NCI-H2029 treated with DMSO at 0.1 percent for 48 hours (cell line): ENCODE results near the gene SUN5.

Experiments
- DNase-seq: peaks from one replicate; lab custom pipeline; 2025; lab: John Stamatoyannopoulos, UW

The SUN5 gene

GRCh38 chr20:33014336-33015113 is 10.3 kb upstream of the SUN5 start:
- DNase-seq: no peak

- DNase-seq: no peak
These were observed 9.6 kb upstream of the SUN5 start for GRCh38 chr20:33013701-33014326.

- no peak for DNase-seq
These were observed 8.3 kb upstream of the SUN5 start for GRCh38 chr20:33012327-33013189.

DNA sequence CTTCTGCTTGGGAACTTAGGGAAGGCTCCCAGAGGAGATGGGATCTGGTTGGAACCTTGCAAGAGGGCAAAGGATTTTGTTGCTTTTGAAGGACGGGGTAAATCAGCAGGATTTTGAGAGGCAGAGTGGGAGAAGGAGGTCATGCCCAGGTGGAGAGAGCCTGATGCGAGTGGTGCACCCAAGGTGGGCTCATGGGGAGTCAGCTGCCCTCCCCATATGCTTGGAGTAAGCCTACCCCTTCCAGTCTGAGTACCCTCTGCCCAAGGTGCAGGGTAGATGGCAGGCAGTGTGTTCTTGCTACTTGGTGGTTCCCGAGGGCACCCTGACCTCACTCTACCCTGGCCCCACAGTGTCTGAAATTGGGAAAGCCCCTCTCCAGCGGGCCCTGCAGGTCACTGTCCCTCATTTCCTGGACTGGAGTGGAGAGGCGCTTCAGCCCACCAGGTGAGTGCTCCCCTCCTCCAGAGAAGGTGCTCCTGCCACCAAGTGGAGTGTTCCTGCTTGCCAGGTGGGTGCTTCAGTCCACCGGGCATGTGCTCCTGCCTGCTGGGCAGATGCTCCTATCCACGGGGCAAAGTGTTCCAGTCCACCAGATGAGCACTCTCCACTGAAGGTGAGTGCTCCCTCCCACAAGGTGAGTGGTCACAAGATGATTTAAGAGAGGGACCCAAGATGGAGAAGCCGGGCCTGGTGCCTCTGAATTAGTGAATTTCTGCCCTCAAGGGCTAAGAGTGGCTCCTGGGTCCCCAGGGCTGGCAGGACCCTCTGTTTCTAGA is 6.6 kb upstream of the SUN5 start:
- no peak for DNase-seq

DNA sequence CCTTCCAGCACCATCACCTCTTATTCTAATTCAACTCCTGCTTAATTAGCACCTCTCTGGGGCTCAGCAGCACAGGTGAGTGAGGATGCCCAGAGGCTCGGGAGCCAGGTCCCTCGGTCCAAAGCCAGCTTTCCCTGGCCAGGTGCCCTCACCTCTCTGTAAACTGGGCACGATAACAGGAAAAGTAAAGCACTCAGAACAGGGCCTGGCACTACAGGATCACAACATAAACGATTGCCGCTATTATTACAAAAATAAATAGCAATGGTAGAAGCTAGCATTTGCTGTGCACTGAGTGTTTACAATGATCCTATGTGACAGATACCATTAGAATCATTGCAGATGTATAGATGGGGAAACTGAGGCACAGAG is 5.9 kb upstream of the SUN5 start:
- DNase-seq: no peak

GRCh38 chr20:33009214-33010132 is 5.2 kb upstream of the SUN5 start:
- DNase-seq: no peak

DNA sequence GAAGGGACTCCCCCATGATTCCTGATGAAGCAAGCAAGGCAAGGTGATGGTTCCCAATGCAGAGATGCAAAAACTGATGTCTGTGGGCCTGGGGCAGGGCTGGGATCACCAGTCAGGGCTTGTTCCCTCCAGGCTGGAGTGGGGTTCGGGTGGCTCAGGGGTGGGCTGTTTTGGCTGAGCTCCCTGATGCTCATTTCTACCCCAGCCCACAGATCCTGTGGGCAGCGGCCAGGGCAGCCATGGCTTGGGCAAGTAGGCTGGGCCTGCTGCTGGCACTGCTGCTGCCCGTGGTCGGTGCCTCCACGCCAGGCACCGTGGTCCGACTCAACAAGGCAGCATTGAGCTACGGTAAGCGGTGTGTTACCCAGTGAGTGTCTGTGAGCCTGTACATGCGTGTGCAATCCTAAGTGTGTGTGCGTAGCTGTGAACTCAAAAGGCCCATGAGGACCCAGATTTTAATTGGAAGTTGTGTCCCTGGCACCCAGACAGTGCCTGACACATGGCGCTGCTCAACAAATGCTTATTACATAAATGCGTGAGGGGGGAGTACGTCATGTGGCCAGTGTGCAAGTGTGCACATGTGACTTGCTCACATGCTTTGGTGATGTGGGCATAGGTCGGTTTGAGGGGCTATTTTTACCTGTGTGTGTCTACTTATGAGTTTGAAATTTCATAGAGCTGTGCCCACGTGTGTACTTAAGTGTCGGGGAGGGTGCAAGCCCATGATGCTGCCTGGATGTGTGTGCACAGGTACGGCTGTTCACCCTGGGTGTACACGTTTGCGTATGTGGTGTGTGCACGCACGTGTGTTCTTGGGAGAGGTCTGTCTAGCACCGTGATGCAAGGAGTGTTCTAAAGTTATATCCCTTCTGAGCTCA is 4.3 kb upstream of the SUN5 start:
- DNase-seq: no peak

GRCh38 chr20:33007376-33008335 is 3.4 kb upstream of the SUN5 start, which contains the start of gene BPIFB2:
BPIFB2 (plus strand) TSS chr20:33007704; CDS start chr20:33008575, 871 bp downstream.
- no peak for DNase-seq

DNA sequence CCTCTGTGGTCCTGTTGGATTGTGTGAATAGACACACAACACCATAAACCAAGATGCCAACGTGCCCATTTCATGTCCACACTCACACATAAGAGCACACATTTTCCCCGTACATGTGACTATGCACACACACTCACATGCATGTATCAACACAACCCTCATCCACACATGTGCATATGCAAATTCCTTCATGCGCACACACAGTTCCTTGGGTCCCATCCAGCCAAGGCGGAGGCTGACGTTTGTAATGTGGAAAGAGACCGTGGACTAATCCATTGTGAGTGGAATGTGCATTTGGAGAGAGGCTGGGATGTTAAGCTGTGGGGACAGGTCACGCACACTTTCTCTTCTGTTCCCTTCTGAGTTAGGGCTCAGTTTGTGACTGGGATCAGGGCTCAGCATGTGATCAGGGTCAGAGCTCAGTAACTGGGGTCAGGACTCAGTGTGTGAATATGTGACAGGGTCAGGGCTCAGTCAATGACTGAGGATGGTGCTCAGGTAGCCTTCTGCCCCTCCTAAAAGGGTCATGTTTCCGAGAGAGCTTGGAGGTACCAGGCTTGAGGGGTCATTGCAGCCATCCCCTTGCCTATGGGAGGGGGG is 2.6 kb upstream of the SUN5 start:
- DNase-seq: no peak

- peak; percentile 67 for DNase-seq
These were observed 1.9 kb upstream of the SUN5 start for GRCh38 chr20:33005908-33006775.

DNA sequence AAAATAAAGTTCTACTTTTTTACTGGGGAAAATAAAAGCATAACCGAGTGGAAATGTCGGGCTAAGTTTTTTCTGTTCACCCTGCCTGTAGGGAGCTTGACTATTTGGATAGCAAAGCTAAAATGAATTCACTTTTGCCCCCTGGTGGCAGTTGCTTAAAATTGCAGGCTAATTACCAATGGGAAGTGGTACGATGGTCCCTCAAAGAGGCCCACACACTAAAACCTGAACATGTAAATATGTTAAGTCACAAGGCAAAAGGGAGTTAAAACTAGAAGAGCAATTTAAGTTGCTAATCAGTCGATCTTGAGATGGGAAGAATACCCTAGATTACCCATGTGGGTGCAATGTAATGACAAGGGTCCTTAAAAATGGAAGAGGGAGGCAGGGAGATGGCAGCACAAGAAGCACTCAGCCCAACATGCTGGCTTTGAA is 916 bp upstream of the SUN5 start:
- DNase-seq: no peak

GRCh38 chr20:33002087-33002808 is 2.0 kb downstream of the SUN5 start:
- DNase-seq: no peak

DNA sequence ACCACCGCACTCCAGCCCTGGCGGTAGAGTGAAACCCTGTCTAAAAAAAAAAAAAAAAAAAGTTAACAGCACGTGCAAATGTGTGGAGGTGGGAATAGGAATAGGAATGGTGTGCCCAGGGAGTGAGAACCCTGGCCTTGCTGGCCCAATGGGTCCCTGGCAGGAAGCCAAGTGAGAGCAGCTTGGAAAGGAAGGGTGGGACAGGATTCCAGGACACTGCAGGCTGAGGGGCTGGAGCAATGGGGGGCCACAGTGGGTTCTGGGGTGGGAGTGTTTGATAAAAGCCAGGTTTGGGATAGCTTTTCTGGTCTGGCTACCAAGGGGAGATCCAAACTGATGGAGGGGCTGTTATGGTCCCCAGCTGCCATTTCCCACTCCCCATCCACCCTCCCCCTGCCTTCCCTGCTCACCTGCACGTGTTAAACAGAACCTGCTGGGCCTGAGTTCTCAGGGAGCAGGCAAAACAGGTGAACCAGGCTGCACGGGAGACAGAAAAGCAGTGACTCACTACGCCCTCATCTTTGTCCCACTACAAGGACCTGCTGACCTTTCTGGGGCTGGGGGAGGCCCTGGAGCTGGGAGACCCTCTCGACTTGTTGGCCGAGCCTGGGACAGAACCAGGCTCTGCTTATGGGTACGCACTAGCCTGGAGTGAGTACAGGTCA is 3.3 kb downstream of the SUN5 start:
- DNase-seq: no peak

DNA sequence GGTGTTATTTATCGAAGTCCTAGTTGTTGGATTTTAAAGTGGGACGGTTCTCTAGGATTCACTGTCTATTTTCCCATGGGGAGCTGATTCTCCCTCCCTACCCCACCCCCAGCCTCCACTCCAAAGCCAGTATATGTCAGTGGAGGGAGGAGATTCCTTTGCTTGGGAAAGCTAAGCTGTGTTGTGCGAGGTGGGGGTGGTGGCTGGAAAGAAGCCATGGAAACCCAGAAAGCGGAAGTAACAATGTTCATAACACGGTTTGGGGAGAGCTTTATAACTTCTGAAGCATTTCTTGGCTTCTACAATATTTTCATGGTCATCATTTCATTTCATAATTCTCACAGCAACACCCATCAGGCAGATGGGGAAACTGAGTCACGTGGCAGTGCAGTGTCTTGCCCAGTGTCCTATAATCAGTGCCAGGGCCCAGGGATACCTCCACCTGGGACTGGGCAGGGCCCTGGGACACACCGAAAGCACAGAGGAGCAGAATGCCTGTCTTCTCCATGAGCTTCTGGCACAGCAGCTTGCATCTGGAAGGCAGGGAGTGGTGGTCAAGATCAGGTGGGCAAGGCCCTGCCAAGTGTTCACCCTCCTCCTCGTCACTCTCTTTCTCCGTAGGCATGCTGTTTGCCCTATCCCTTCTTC is 4.5 kb downstream of the SUN5 start:
- DNase-seq: no peak

GRCh38 chr20:32997431-32997830 is 6.8 kb downstream of the SUN5 start:
- DNase-seq: no peak
